Esophagus squamous epithelium (tissue), 4 donors: ENCODE measurements around the gene PKHD1.

Experiments
- POLR2A ChIP-seq, 4 donors: fragments of 450-650 bp; IDR thresholded peaks; one replicate each; pipeline ENCODE4 v1.6.1; 2017; ENCODE audit warnings: antibody characterized with exemption in 4 of 4, mild to moderate bottlenecking in 4 of 4, moderate library complexity in 3 of 4
- TF ChIP-seq, protein P1 (sequence below), 6 experiments: fragments of 450-650 bp in 4 of 6; fragments of 200-600 bp in 2 of 6; sonication (generic) in 2 of 6; IDR thresholded peaks; one replicate each; pipeline ENCODE4 v1.5.1; 2016 to 2019; ENCODE audit warnings: antibody characterized with exemption in 6 of 6, mild to moderate bottlenecking in 4 of 6, moderate library complexity in 4 of 6

GRCh38 chr6:52013035-52013434 is 74.4 kb downstream of the PKHD1 start:
- TF ChIP-seq POLR2A (IDR thresholded peaks at IDR 0.05), result no peak
- TF ChIP-seq, protein P1, sequence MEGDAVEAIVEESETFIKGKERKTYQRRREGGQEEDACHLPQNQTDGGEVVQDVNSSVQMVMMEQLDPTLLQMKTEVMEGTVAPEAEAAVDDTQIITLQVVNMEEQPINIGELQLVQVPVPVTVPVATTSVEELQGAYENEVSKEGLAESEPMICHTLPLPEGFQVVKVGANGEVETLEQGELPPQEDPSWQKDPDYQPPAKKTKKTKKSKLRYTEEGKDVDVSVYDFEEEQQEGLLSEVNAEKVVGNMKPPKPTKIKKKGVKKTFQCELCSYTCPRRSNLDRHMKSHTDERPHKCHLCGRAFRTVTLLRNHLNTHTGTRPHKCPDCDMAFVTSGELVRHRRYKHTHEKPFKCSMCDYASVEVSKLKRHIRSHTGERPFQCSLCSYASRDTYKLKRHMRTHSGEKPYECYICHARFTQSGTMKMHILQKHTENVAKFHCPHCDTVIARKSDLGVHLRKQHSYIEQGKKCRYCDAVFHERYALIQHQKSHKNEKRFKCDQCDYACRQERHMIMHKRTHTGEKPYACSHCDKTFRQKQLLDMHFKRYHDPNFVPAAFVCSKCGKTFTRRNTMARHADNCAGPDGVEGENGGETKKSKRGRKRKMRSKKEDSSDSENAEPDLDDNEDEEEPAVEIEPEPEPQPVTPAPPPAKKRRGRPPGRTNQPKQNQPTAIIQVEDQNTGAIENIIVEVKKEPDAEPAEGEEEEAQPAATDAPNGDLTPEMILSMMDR (IDR thresholded peaks at IDR 0.05), result no peak
